ENCODE results near the gene RNF168.
A peak's percentile ranks its signal among the peaks of the same experiment; 100 is the strongest.
"Not testable (repeated sequence)": the region's sequence is repeated elsewhere in the genome, so short reads cannot be mapped to it uniquely, and the experiment has no call there.

RNF168 gene

DNA sequence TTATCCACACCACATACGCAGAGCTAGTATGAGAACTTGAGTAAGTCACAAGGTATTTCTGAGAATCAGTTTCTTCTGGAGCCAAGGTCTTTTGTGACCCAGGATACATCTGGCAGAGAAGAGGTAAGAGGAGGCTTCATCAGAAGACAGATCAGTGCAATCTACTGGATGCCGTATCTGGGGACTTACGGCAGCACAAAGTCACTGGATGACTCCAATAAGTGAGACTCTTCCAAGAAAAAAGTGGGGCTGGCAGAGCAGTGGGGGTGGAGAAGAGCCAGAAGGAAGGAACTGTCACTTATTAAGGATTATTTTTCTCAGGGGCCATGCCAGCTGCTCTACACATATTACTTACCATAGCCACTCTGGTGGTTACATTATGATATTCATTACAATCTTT is 39.8 kb downstream of the RNF168 start:
- DNase-seq = no peak

DNA sequence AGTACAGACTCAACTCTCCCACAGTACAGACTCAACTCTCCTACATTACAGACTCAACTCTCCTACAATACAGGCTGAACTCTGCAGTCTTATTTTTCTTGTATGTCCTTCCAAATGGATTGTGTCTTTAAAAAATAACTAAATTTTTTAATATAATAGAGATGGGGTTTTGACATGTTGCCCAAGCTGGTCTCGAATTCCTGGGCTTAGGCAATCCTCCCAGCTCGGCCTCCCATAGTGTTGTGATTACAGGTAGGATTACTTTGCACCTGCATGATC is 40.2 kb downstream of the RNF168 start:
- no peak for DNase-seq

DNA sequence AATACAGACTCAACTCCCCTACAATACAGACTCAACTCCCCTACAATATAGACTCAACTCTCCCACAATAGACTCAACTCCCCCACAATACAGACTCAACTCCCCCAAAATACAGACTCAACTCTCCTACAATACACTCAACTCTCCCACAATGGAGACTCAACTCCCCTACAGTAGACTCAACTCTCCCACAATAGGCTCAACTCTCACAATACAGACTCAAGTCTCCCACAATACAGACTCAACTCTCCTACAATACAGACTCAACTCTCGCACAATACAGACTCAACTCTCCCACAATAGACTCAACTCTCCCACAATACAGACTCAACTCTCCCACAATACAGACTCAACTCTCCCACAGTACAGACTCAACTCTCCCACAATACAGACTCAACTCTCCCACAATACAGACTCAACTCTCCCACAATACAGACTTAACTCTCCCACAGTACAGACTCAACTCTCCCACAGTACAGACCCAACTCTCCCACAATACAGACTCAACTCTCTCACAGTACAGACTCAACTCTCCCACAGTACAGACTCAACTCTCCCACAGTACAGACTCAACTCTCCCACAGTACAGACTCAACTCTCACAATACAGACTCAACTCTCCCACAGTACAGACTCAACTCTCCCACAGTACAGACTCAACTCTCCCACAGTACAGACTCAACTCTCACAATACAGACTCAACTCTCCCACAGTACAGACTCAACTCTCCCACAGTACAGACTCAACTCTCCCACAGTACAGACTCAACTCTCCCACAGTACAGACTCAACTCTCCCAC is 40.7 kb downstream of the RNF168 start:
- not testable (repeated sequence) for DNase-seq

DNA sequence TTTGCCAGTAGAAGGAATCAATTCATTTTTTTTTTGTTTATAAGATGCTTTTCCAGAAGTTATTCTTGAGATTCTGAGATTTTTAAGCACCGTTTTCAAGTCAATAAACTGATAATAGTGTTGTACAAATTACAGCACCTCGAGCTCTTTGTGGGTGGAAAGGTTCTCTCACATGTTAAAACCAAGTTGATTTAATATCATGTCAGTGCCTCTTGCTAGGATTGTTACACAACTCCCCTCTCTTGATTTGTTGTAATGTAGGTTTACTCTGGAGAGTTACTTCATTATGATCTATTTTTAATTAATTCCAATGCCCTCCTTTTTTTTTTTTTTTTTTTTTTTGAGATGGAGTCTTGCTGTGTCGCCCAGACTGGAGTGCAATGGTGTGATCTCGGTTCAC is 45.5 kb downstream of the RNF168 start:
- DNase-seq = no peak

DNA sequence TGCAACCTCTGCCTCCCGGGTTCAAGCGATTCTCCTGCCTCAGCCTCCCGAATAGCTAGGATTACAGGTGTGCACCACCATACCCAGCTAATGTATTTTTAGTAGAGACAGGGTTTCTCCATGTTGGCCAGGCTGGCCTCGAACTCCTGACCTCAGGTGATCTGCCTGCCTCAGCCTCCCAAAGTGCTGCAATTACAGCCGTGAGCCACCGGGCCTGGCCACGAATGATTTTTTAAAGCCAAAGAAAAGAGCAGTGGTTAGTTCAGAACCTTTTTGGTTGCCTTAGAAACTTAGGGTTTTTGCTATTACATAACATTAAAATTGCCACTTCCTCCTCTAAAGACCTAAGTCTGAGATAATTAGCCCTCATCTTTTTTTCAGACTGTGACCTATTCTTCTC is 46.1 kb downstream of the RNF168 start:
- not testable (repeated sequence) for DNase-seq

DNA sequence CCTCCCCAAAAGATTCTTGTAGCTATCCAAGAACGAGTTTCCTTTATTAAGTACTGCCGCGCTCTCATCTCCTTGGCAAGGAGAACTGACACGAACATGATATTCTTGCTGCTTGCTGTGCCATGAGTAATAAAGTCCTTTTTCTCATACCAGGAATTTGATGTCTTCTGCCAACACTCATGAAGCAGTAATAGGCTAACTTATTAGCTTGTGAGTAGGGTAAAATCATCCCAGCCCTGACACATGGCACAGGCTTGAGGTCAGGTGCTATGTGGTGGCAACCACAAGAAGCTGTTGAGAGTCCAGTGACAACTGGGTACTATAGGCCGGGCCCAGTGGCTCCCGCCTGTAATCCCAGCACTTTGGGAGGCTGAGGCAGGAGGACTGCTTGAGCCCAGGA is 48.6 kb downstream of the RNF168 start:
- DNase-seq = no peak

DNA sequence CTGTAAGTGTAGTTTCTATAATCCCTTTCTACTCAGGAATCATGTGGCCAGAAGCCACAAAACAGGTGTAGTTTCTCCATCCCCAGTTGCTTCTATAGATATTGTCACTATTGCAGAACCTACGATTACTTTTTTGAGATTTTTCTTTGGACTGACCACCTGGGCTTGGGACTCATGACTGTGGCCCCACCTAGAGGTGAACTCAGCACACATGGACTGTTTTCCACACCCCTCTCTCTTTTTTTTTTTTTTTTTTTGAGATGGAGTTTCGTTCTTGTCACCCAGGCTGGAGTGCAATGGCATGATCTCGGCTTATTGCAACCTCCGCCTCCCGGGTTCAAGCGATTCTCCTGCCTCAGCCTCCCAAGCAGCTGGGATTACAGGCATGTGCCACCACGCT is 58.2 kb downstream of the RNF168 start:
- DNase-seq = not testable (repeated sequence)

DNA sequence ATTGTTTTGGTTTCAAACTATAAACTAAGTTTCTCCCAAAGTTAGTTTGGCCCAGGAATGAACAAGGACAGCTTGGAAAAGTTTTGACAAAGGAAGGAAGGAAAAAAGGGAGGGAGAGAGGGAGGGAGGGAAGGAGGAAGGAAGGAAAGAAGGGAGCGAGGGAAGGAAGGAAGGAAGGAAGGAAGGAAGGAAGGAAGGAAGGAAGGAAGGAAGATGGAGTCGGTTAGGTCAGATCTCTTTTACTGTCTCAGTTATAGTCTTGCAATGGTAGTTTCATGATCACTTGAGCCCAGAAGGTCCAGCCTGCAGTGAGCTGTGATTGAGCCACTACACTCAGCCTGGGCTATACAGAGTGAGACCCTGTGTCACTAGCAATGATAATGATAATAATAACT is 59.1 kb downstream of the RNF168 start:
- no peak for DNase-seq

DNA sequence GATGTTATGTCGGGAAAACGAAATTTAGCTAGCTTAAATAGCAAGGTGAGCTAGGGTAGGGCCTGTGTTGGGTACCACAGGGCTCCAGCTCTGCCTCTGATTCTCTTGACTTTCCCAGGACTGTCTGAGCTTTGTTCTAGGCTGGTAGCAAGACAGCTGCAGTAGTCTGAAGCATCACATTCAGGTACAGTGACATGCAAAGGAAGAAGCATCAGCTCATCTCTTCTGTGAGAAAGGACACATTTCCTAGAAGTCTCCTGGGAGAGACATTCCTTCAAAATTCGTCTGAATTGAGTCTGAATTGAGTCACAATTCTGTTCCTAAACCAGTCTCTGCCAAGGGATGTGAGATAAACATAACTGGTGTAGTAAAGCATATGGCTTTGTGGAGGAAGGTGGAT is 62.9 kb downstream of the RNF168 start:
- no peak for DNase-seq

DNA sequence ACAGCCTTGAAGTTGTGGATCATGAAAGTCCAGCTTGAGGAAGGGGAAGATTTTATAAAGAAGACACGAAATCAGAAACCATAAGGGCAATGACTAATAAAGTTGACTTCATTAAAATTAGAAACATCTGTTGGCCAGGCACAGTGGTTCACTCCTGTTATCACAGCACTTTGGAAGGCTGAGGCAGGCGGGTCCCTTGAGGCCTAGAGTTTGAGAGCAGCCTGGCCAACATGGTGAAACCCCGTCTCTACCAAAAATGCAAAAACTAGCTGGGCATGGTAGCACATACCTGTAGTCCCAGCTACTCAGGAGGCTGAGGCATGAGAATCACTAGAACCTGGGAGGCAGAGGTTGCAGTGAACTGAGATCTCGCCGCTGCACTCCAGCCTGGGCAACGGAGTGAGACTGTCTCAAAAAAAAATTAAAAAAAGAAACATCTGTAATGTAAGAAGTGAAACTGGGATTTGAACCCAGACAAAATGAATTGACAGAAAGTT is 63.5 kb downstream of the RNF168 start:
- DNase-seq = no peak

DNA sequence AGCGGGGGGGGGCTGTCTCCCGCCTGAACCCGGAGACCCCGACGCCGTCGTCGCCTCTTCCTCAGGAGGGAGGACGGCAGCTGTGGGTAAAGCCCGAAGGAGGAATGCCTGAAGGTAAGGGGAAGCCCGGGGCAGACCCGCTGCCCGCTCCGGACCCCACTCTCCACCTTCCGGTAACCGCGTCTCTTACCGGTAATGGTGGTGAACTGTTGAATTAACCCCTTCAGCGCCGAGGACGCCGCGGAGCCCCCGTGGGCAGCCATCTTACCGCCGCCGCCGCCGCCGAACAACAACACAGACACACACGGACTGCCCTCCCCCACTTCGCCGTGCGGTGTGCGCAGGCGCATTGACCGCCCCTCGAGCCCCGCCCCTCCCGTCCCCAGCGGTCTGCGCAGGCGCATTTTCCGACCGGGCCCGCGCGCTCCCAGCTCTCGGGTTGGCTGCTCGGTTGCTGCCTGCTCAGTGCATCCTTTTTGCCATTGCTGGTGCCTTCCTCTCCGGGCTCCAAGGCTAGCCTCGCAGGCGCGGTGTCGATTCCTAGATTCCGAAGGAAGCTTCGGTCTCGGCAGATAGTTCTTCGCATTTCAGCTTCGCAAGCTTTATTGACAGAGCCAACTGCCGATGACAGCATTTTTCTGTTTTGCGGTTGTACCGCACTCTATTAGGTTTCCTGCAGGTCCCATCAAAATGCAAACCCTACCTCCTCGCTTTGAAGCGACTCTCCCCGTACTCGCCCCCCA is 71.3 kb downstream of the RNF168 start, which contains the start of gene UBXN7:
Gene UBXN7, minus strand, starts transcription at position 291 of the 743 bp plus-strand sequence. Its CDS starts 28 bp downstream, at position 263.
- DNase-seq = peak; percentile 96

DNA sequence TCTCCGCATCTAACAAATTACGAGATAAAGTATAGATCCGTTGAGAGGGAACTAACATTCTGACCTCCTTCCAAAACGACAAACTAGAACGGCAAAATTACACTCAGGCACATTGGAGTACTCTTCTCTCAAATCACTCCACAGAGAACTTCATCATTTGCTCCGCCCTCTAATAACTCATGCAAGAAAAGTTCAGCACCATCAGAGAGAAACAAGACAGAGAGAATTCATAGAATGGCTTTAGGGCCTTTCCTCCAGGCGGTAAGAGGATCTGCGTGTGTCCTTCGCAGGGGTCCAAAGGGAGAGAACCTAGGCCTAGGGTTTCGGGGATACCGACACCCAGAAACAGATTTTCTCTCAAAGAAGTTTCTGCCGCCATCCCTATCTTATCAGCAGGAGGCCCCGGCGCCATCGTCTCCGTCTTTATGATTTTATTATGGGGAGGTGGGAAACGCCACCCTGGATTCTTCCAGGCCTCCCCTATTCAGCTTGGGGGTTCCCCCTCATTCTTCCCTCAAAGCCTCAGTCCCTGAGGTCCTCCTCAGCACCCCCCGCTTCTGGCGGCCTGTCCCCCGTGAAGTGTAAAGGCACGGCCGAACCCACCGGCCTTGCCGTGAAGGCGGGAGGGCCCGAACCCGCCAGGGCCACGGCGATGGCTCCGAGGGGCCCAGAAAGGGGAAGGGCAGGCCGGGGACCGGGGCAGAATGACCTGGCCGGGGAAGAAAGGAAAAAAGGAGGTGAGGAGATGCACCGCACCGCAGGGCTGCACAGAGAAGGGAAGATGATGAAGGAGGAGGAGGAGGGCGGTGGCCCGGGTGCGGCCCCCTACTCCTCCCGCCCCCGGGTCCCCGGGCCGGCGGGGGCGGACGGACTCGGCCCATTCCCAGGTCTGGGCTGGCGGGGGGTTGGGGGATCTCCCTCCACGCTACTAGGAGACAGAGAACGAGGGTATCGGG is 72.1 kb downstream of the RNF168 start:
- DNase-seq = no peak

DNA sequence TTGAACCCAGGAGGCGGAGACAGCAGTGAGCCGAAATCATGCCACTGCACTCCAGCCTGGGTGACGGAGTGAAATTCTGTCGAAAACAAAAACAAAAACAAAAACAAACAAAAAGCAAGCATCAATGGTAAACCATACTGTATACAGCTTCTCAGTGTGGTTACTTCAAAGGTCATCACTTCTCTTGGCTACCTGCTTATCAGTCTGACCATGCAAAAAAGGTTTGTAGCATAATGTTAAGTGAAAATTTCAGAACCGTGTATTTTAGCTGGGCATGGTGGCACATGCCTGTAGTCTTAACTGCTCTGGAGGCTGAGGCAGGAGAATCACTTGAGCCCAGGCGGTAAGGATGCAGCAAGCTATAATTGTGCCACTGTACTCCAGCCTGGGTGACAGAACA is 75.5 kb downstream of the RNF168 start:
- DNase-seq = no peak

DNA sequence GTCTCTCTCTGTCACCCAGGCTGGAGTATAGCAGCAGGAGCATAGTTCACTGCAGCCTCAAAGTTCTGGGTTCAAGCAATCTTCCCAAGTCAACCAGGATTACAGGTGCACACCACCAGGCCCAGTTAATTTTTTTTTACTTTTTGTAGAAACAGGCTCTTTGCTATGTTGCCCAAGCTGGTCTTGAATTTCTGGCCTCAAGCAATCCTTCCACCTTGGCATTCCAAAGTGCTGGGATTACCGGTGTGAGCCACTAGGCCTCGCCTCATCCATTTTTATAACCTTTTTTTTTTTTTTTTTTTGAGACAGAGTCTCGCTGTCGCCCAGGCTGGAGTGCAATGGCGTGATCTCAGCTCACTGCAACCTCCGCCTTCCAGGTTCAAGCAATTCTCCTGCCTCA is 79.1 kb downstream of the RNF168 start:
- DNase-seq = not testable (repeated sequence)

DNA sequence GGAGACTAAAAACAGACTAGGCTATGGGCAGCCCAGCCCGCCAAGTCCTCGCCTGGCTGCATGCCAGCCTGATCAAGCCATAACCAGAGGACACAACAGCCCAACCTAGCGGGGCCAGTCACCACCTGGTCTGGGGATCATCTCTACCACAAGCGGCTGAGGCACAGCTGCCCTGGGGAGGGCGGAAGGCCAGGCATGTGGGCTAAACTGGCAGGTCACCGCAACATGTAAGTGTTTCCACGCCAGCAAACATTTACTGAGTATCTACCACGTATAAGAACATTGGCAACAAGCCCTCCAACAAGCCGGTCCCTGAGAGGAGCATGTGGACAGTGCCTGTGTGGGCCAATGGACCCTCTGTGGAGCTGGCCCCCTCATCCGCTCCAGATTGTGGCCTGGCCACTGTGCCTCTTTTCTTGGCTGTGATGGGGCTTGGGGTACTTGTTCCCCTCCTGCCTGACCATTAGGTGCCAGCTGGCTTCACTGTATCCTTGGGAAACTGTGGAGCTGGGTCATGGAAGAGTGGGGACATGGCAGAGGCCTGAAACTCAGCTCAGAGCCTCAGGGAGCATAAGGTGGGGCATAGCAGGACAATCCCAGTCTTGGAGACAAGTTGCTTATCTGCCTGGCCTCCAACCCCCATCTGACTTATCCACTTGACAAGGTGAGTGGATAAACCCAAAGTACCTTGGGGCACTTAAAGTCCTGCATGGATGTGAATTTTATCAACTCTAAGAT is 80.4 kb downstream of the RNF168 start:
- no peak for DNase-seq

DNA sequence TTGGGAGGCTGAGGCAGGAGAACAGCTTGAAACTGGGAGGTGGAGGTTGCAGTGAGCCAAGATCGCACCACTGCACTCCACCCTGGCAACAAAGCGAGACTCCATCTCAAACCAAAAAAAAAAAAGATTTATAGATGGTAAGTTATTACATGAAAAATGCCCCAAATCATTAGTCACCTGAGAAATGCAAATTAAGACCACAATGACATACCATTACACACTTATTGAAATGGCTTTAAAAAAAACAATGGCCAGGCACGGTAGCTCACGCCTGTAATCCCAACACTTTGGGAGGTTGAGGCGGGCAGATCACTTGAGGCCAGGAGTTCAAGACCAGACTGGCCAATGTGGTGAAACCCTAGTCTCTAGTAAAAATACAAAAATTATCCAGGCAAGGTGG is 81.9 kb downstream of the RNF168 start:
- not testable (repeated sequence) for DNase-seq

DNA sequence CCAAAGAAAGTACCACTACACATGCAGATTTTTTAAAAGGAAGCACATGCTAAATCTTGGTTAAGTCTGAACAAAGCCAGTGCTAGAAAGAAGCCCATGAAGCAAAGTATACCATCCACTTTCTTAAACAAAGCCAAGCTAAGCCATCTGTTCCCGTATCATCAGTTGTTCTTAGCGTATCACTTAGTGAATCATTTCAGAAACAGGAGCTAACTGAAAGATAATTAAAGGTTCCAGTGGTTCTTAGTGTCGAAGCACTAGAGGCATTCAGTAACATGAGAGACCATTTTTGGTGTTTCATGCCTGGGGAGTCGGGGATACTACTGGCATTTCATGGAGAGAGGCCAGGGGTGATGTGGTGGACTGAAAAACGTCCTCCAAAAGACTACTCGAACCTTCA is 84.2 kb downstream of the RNF168 start:
- DNase-seq = no peak
